Measurements from ENCODE around the gene C5orf58.

Gene C5orf58

DNA sequence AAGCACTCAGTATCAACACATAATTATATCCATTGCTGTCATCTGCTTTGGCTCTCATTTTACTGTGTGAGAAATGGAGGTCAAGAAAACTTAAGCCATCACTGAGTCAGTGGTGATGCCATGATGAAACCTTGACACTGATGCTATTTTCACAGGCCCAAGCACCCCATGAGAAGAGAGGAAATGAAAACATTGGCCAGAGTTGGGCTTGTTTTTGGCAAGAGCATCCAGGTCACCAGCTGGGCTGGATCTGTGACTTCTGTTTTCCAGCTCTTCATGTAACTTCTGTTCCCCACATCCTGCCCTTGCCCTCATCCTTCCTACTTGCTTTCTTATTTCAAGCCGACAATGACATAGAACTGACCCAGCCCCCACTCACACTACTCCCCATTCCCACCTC, 54.7 kb downstream of the C5orf58 start:
- Histone ChIP-seq H4K20me1 (ENCODE audit: insufficient read depth, low read length, poor library complexity, severe bottlenecking) (peaks cover 53% of the 10 kb centered on the region), H3K9ac (ENCODE audit: low read depth, low read length, poor library complexity, severe bottlenecking) (no peak overlapping the region)

DNA sequence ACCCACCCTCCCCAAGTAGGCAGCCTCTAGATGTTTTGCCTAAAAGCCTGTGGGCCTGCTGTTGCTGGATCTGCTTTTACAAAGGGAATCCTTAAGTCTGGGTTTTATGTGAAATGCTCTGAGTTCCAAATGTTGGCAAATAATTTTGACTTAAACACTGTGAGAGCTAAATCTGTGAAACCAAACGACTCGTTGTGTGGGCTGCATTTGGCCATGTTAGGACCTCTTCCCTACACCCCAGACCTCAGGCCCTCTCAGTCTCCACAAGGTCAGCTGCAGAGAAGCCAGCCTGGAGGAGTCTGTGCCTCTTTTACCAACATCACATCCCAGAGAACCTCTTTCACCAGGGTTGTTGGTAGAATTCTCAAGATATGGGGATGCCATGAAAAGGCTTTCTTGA, 55.4 kb downstream of the C5orf58 start:
- TF ChIP-seq EZH2phosphoT487 (IDR thresholded peaks at IDR 0.05; ENCODE audit: borderline replicate concordance), result no peak
- TF ChIP-seq, protein P1, sequence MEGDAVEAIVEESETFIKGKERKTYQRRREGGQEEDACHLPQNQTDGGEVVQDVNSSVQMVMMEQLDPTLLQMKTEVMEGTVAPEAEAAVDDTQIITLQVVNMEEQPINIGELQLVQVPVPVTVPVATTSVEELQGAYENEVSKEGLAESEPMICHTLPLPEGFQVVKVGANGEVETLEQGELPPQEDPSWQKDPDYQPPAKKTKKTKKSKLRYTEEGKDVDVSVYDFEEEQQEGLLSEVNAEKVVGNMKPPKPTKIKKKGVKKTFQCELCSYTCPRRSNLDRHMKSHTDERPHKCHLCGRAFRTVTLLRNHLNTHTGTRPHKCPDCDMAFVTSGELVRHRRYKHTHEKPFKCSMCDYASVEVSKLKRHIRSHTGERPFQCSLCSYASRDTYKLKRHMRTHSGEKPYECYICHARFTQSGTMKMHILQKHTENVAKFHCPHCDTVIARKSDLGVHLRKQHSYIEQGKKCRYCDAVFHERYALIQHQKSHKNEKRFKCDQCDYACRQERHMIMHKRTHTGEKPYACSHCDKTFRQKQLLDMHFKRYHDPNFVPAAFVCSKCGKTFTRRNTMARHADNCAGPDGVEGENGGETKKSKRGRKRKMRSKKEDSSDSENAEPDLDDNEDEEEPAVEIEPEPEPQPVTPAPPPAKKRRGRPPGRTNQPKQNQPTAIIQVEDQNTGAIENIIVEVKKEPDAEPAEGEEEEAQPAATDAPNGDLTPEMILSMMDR (conservative IDR thresholded peaks at IDR 0.05; ENCODE audit: low read length), result no peak
- Histone ChIP-seq H2AFZ (ENCODE audit: low read length) (no peak overlapping the region), H3K9me3 (ENCODE audit: insufficient read depth, low read depth, low read length) (no peaks in the 10 kb centered on the region), H3K79me2 (ENCODE audit: insufficient read depth, low read length) (peaks cover 98% of the 10 kb centered on the region), H3K36me3 (ENCODE audit: insufficient read depth, low read length) (peaks cover 72% of the 10 kb centered on the region), H3F3A (ENCODE audit: low read depth) (0 out of 2 replicates have a peak, but pooled peaks cover 11% of the 10 kb centered on the region), H3K4me3 (ENCODE audit: low read length, poor library complexity, severe bottlenecking) (peak overlapping the region; percentile 44), H3K27me3 (ENCODE audit: insufficient read depth, low read length, poor library complexity, severe bottlenecking) (no peaks in the 10 kb centered on the region), H3K4me1 (ENCODE audit: insufficient read depth, low read length, poor library complexity, severe bottlenecking) (peaks cover 87% of the 10 kb centered on the region), H4K20me1 (ENCODE audit: insufficient read depth, low read length, poor library complexity, severe bottlenecking) (peaks cover 58% of the 10 kb centered on the region), H3K9me2 (replicated peaks; ENCODE audit: low read depth, low read length) (no peaks in the 10 kb centered on the region), H3K4me2 (ENCODE audit: low read depth, low read length, poor library complexity, severe bottlenecking) (peak overlapping the region; percentile 91), H3K9ac (ENCODE audit: low read depth, low read length, poor library complexity, severe bottlenecking) (no peak overlapping the region)

More for the DNA sequence above, 54.7 kb downstream of the C5orf58 start:
- no peaks in the 10 kb centered on the region for H3K27me3 ChIP-seq (ENCODE audit: insufficient read depth, low read length, poor library complexity, severe bottlenecking)
- no peaks in the 10 kb centered on the region for H3K9me3 ChIP-seq (ENCODE audit: insufficient read depth, low read depth, low read length)
- H3K36me3 ChIP-seq (ENCODE audit: insufficient read depth, low read length), result peaks cover 71% of the 10 kb centered on the region
- H3K4me1 ChIP-seq (ENCODE audit: insufficient read depth, low read length, poor library complexity, severe bottlenecking), result peaks cover 87% of the 10 kb centered on the region
- no peak overlapping the region for H2AFZ ChIP-seq (ENCODE audit: low read length)
- H3F3A ChIP-seq (ENCODE audit: low read depth), result 0 out of 2 replicates have a peak, but pooled peaks cover 11% of the 10 kb centered on the region
- TF ChIP-seq, protein P1 (conservative IDR thresholded peaks at IDR 0.05; ENCODE audit: low read length), result no peak
- no peak for TF ChIP-seq EZH2phosphoT487 (IDR thresholded peaks at IDR 0.05; ENCODE audit: borderline replicate concordance)
- peaks cover 98% of the 10 kb centered on the region for H3K79me2 ChIP-seq (ENCODE audit: insufficient read depth, low read length)
- H3K4me3 ChIP-seq (ENCODE audit: low read length, poor library complexity, severe bottlenecking), result peak overlapping the region; percentile 54
- H3K9me2 ChIP-seq (replicated peaks; ENCODE audit: low read depth, low read length), result no peaks in the 10 kb centered on the region
- H3K4me2 ChIP-seq (ENCODE audit: low read depth, low read length, poor library complexity, severe bottlenecking), result peak overlapping the region; percentile 71

DNA sequence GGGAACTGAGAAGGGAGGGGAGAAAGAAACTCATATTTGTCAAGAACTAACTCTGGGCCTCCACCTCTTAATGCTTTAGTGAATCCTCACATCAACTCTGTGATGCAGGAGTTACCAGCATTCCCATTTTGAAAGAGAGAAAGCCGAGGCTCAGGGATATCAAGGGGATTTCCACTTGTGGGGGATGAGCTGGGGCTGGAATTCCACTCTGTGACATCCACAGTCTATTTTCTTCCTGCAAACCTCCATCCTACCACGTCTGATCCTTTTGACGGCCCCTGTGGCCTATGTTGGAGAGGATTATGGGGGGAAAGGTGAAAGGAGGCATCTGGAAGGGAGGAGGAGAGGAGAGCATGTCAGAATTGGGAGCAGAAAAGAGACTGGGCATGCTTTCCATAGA, 55.8 kb downstream of the C5orf58 start:
- Histone ChIP-seq H3K4me3 (ENCODE audit: low read length, poor library complexity, severe bottlenecking) (peak overlapping the region; percentile 44), H3K9ac (ENCODE audit: low read depth, low read length, poor library complexity, severe bottlenecking) (no peak overlapping the region), H3K36me3 (ENCODE audit: insufficient read depth, low read length) (peaks cover 69% of the 10 kb centered on the region), H3F3A (ENCODE audit: low read depth) (0 out of 2 replicates have a peak, but pooled peaks cover 11% of the 10 kb centered on the region), H3K9me2 (replicated peaks; ENCODE audit: low read depth, low read length) (no peaks in the 10 kb centered on the region), H3K79me2 (ENCODE audit: insufficient read depth, low read length) (peaks cover 97% of the 10 kb centered on the region), H3K4me2 (ENCODE audit: low read depth, low read length, poor library complexity, severe bottlenecking) (peak overlapping the region; percentile 91), H3K4me1 (ENCODE audit: insufficient read depth, low read length, poor library complexity, severe bottlenecking) (peaks cover 83% of the 10 kb centered on the region), H3K9me3 (ENCODE audit: insufficient read depth, low read depth, low read length) (no peaks in the 10 kb centered on the region), H4K20me1 (ENCODE audit: insufficient read depth, low read length, poor library complexity, severe bottlenecking) (peaks cover 58% of the 10 kb centered on the region), H3K27me3 (ENCODE audit: insufficient read depth, low read length, poor library complexity, severe bottlenecking) (no peaks in the 10 kb centered on the region), H2AFZ (ENCODE audit: low read length) (no peak overlapping the region)
- TF ChIP-seq EZH2phosphoT487 (IDR thresholded peaks at IDR 0.05; ENCODE audit: borderline replicate concordance), result no peak
- TF ChIP-seq, protein P1 (conservative IDR thresholded peaks at IDR 0.05; ENCODE audit: low read length), result no peak

Data from Loucy (cell line).